H1 (cell line): ENCODE data around the gene DIP2B. TPM values are rescaled to one million over a fixed set of nuclear protein-coding genes. Genes with fewer than 3 reads are reported as not detected.

ENCODE experiments used
- CTCF ChIA-PET: fragments of 300-600 bp; sonication (Branson Sonifier 250); formaldehyde crosslinking; loops from one replicate; lab custom pipeline; 2021; ENCODE audit not compliant: partially characterized antibody; lab: Charles Lee
- POLR2A ChIA-PET: fragments of 300-600 bp; sonication (Branson Sonifier 250); formaldehyde crosslinking; loops from one replicate; lab custom pipeline; 2021; ENCODE audit warnings: inconsistent platforms; ENCODE audit not compliant: partially characterized antibody; lab: Charles Lee
- DNase-seq, 2 experiments: peaks; one replicate each; pipeline versions ENCODE4 v3.0.0 to v3.0.0-alpha.2; 2010 to 2022; ENCODE audit warnings: low spot score in 2 of 2, low read depth in 1 of 2, mixed read lengths in 1 of 2
- FAIRE-seq: peaks from 2 replicates; lab custom pipeline; 2011; peaks lifted over from hg19 to GRCh38; lab: Jason Lieb, UNC
- H2AFZ ChIP-seq: 2 replicates; pipeline ENCODE4 v1.8.1; 2012; ENCODE audit warnings: low read length, inconsistent platforms
- H2AK5ac ChIP-seq: 2 replicates; pipeline ENCODE4 v1.6.1; 2013; ENCODE audit warnings: low read depth, low read length
- H2BK120ac ChIP-seq: replicated peaks from 2 replicates; pipeline ENCODE3; 2013; ENCODE audit warnings: low read depth, low read length, inconsistent platforms
- H2BK12ac ChIP-seq: 2 replicates; pipeline ENCODE4 v1.6.1; 2013; ENCODE audit warnings: low read depth, low read length
- H2BK15ac ChIP-seq: 2 replicates; pipeline ENCODE4 v1.6.1; 2013; ENCODE audit warnings: low read length
- H2BK20ac ChIP-seq: 2 replicates; pipeline ENCODE4 v1.6.1; 2013; ENCODE audit warnings: low read length
- H2BK5ac ChIP-seq: 2 replicates; pipeline ENCODE4 v1.6.1; 2013; ENCODE audit warnings: low read depth, low read length
- H3K14ac ChIP-seq: 2 replicates; pipeline ENCODE4 v1.6.1; 2013; ENCODE audit warnings: inconsistent platforms; ENCODE audit not compliant: insufficient read length
- H3K18ac ChIP-seq: 2 replicates; pipeline ENCODE4 v1.6.1; 2013; ENCODE audit warnings: low read length; ENCODE audit errors: extremely low read depth
- H3K23ac ChIP-seq: 2 replicates; pipeline ENCODE4 v1.6.1; 2013; ENCODE audit warnings: inconsistent platforms; ENCODE audit not compliant: insufficient read length
- H3K23me2 ChIP-seq: 2 replicates; pipeline ENCODE4 v1.6.1; 2013; ENCODE audit warnings: low read depth, low read length
- H3K27ac ChIP-seq: 2 replicates; pipeline ENCODE4 v1.6.1; 2011; ENCODE audit warnings: low read depth, low read length, inconsistent platforms
- H3K27me3 ChIP-seq, 4 experiments: replicated peaks in 1 of 4; 1 replicate in 1 of 4; 2 replicates in 3 of 4; pipeline versions ENCODE4 v1.6.1 to v1.8.1; 2011 to 2013; ENCODE audit warnings: low read length in 3 of 4, mild to moderate bottlenecking in 3 of 4, inconsistent platforms in 2 of 4, mixed read lengths in 2 of 4, moderate library complexity in 1 of 4; ENCODE audit not compliant: control insufficient read depth in 3 of 4, insufficient read depth in 3 of 4; ENCODE audit errors: extremely low read depth in 1 of 4
- H3K36me3 ChIP-seq, 4 experiments: 2 replicates each; pipeline versions ENCODE4 v1.6.1 to v1.8.1; 2011 to 2013; ENCODE audit warnings: mild to moderate bottlenecking in 4 of 4, low read length in 3 of 4, moderate library complexity in 2 of 4, control low read depth in 1 of 4, inconsistent platforms in 1 of 4; ENCODE audit not compliant: insufficient read depth in 4 of 4, control insufficient read depth in 2 of 4
- H3K4ac ChIP-seq: replicated peaks from 2 replicates; pipeline ENCODE3; 2013; ENCODE audit warnings: low read length, low read depth, mixed read lengths, inconsistent platforms; ENCODE audit not compliant: insufficient read length
- H3K4me1 ChIP-seq, 4 experiments: replicated peaks in 1 of 4; 1 replicate in 1 of 4; 2 replicates in 3 of 4; pipeline versions ENCODE4 v1.6.1 to v1.8.1; 2011 to 2013; ENCODE audit warnings: low read length in 3 of 4, inconsistent platforms in 2 of 4, mixed read lengths in 1 of 4; ENCODE audit not compliant: insufficient read depth in 4 of 4, control insufficient read depth in 3 of 4
- H3K4me2 ChIP-seq, 2 experiments: 2 replicates each; pipeline versions ENCODE4 v1.6.1 to v1.8.1; 2011 to 2013; ENCODE audit warnings: low read depth in 2 of 2, low read length in 2 of 2, control low read depth in 1 of 2, inconsistent platforms in 1 of 2, mild to moderate bottlenecking in 1 of 2; ENCODE audit not compliant: insufficient read depth in 1 of 2
- H3K4me3 ChIP-seq, 4 experiments: fragments of 200-600, 300-600 bp in 1 of 4; sonication (generic), shearing (Covaris generic), sonication (Bioruptor Twin) in 1 of 4; 2 replicates each; pipeline versions ENCODE4 v1.5.1 to v1.8.1; 2011 to 2016; ENCODE audit warnings: low read length in 4 of 4, low read depth in 3 of 4, control low read depth in 2 of 4, inconsistent platforms in 2 of 4, mild to moderate bottlenecking in 2 of 4, mixed read lengths in 1 of 4, moderate library complexity in 1 of 4; ENCODE audit not compliant: insufficient read depth in 2 of 4; ENCODE audit errors: extremely low read depth in 1 of 4
- H3K56ac ChIP-seq: replicated peaks from 2 replicates; pipeline ENCODE3; 2013; ENCODE audit warnings: low read depth, mild to moderate bottlenecking, mixed read lengths, low read length, inconsistent platforms; ENCODE audit not compliant: insufficient read length
- H3K79me1 ChIP-seq: 2 replicates; pipeline ENCODE4 v1.6.1; 2013; ENCODE audit warnings: low read depth, low read length, control low read depth
- H3K79me2 ChIP-seq, 2 experiments: 2 replicates each; pipeline versions ENCODE4 v1.6.1 to v1.8.1; 2012 to 2013; ENCODE audit warnings: low read length in 2 of 2, mild to moderate bottlenecking in 2 of 2, inconsistent platforms in 1 of 2; ENCODE audit not compliant: insufficient read depth in 2 of 2, control insufficient read depth in 1 of 2
- H3K9ac ChIP-seq, 4 experiments: replicated peaks in 1 of 4; 1 replicate in 1 of 4; 2 replicates in 3 of 4; pipeline versions ENCODE4 v1.6.1 to v1.8.1; 2011 to 2013; ENCODE audit warnings: low read depth in 3 of 4, low read length in 3 of 4, control low read depth in 2 of 4, mild to moderate bottlenecking in 2 of 4, moderate library complexity in 2 of 4, inconsistent platforms in 1 of 4; ENCODE audit errors: extremely low read depth in 1 of 4
- H3K9me3 ChIP-seq, 2 experiments: 2 replicates each; pipeline versions ENCODE4 v1.6.1 to v1.8.1; 2012 to 2013; ENCODE audit warnings: mild to moderate bottlenecking in 2 of 2, moderate library complexity in 2 of 2, control low read depth in 1 of 2, inconsistent platforms in 1 of 2, low read depth in 1 of 2, low read length in 1 of 2, mixed read lengths in 1 of 2; ENCODE audit not compliant: insufficient read depth in 2 of 2
- H4K20me1 ChIP-seq, 2 experiments: replicated peaks in 1 of 2; 2 replicates each; pipeline versions ENCODE3 to v1.8.1; 2011 to 2013; ENCODE audit warnings: inconsistent platforms in 2 of 2, low read length in 2 of 2, mild to moderate bottlenecking in 1 of 2; ENCODE audit not compliant: insufficient read depth in 2 of 2, control insufficient read depth in 1 of 2
- H4K5ac ChIP-seq: 2 replicates; pipeline ENCODE4 v1.6.1; 2013; ENCODE audit warnings: low read length, low read depth, mixed read lengths, inconsistent platforms; ENCODE audit not compliant: insufficient read length
- H4K8ac ChIP-seq: 2 replicates; pipeline ENCODE4 v1.8.0; 2013; ENCODE audit warnings: mild to moderate bottlenecking, moderate library complexity, low read length, inconsistent platforms; ENCODE audit not compliant: insufficient read depth; ENCODE audit errors: extremely low read depth
- H4K91ac ChIP-seq: replicated peaks from 2 replicates; pipeline ENCODE3; 2013; ENCODE audit warnings: low read length, mixed read lengths, inconsistent platforms; ENCODE audit not compliant: insufficient read length
- CBX5 ChIP-seq: fragments of 300-800, 300-1000 bp; sonication (generic); IDR thresholded peaks from 2 replicates; pipeline ENCODE4 v1.7.1; 2016; ENCODE audit warnings: antibody characterized with exemption, low read length, low read depth
- E2F6 ChIP-seq: IDR thresholded peaks from 2 replicates; pipeline ENCODE4 v1.6.1; 2012; ENCODE audit warnings: inconsistent platforms
- SIX5 ChIP-seq: IDR thresholded peaks from 2 replicates; pipeline ENCODE4 v1.6.1; 2011; ENCODE audit warnings: mild to moderate bottlenecking, low read depth, low read length
- SUZ12 ChIP-seq: fragments of 200-600 bp; sonication (generic); IDR thresholded peaks from 2 replicates; pipeline ENCODE4 v1.6.1; 2012; ENCODE audit warnings: mild to moderate bottlenecking, inconsistent platforms, low read length, moderate library complexity, mixed read lengths
- WGBS, 2 experiments: shearing (Covaris generic) in 1 of 2; methylation state at CpG; one replicate each; pipeline versions ENCODE4 v1.1.6 to v1.1.7; 2013 to 2015; ENCODE audit warnings: low lambda C conversion rate in 2 of 2, mixed read lengths in 2 of 2, inconsistent platforms in 1 of 2, low coverage in 1 of 2, missing lambda C conversion rate in 1 of 2; ENCODE audit not compliant: insufficient replicate concordance in 2 of 2, insufficient coverage in 1 of 2, insufficient read length in 1 of 2; ENCODE audit errors: extremely low coverage in 1 of 2, missing lambda C conversion rate in 1 of 2; 5-methylcytosine and 5-hydroxymethylcytosine counted together
- polyA plus RNA-seq, 7 experiments: library from polyadenylated mRNA; depleted of rRNA in 3 of 7; stranded (reverse) in 5 of 7; unstranded in 2 of 7; fragments of >200 nt in 5 of 7; fragments of 200-250 nt in 2 of 7; gene quantifications; 1 replicate in 5 of 7; 2 replicates in 1 of 7; 4 replicates in 1 of 7; pipeline versions ENCODE4 v1.2.1 to v1.2.3, GENCODE V29; 2011 to 2013; ENCODE audit warnings: missing spikeins in 2 of 7, mixed read lengths in 2 of 7
- total RNA-seq: library from RNA; stranded (reverse); fragmentation: NEBNext Ultra II Directional; extraction: Animal tissue kit (Norgen Biotek cat#: 25700); gene quantifications from 2 replicates; pipeline ENCODE4 v1.2.1, GENCODE V29; 2021

Gene DIP2B
- total and polyA plus RNA-seq, 2 of the 8 experiments (the other 6 are each of a cell fraction or from before 2014, with no cell fraction given) = 11.1 to 29.6 TPM

GRCh38 chr12:50603817-50604639 is 99.2 kb downstream of the DIP2B start:
- Histone ChIP-seq H4K5ac (no peak overlapping the region), H3K4ac (no peak overlapping the region), H4K8ac (no peak overlapping the region), H3K18ac (no peak overlapping the region), H3K4me1 (no peaks in the 10 kb centered on the region), H3K79me2 (peaks cover 0 to 23% of the 10 kb centered on the region in 2 experiments; a peak in 2 of 4 replicates), H3K9ac (no peak overlapping the region), H2BK15ac (no peak overlapping the region), H2BK20ac (no peak overlapping the region), H2BK12ac (no peak overlapping the region), H2BK120ac (no peak overlapping the region), H3K23ac (no peak overlapping the region), H3K14ac (no peak overlapping the region), H3K56ac (no peak overlapping the region), H2BK5ac (no peak overlapping the region), H3K27me3 (no peaks in the 10 kb centered on the region), H4K91ac (no peak overlapping the region), H3K4me3 (no peak overlapping the region), H3K79me1 (no peaks in the 10 kb centered on the region; the same call in 1 of the 2 replicates), H2AK5ac (no peak overlapping the region), H3K9me3 (peaks cover 0 to 3% of the 10 kb centered on the region in 2 experiments; a peak in 1 of 4 replicates), H3K23me2 (no peaks in the 10 kb centered on the region), H2AFZ (no peak overlapping the region), H3K36me3 (no peaks in the 10 kb centered on the region; a peak in 1 of 8 replicates), H3K27ac (no peak overlapping the region), H4K20me1 (no peaks in the 10 kb centered on the region), H3K4me2 (no peak overlapping the region)
- DNase-seq = no peak
- POLR2A ChIA-PET = interaction anchor here (0.7 kb wide), 1 partner anchor 22 kb away, joined by 3 read pairs; no protein-coding TSS in a partner anchor
- TF ChIP-seq E2F6 = no peak
- TF ChIP-seq SUZ12 = no peak
- TF ChIP-seq SIX5 = no peak
- TF ChIP-seq CBX5 = no peak
- no peak for FAIRE-seq
- WGBS, 2 experiments = 91% methylated on average over 4 of the region's 4 CpGs; no CpG with 5 or more reads in 1 of the 2 experiments
- CTCF ChIA-PET = interaction anchor here (0.6 to 1.5 kb wide), 6 partner anchors 9 to 65 kb away, joined by 3 to 5 read pairs (median 3); no protein-coding TSS in a partner anchor
